A673 (cell line): ENCODE results near the gene TUT1. TPM values are rescaled to one million over a fixed set of nuclear protein-coding genes. Genes with fewer than 3 reads are reported as not detected.

ENCODE experiments used
- BruUV-seq: library from RNA; stranded (reverse); fragments of 400-500 nt; replicated peaks from 2 replicates; lab custom pipeline; 2021; lab: Mats Ljungman, UMichigan
- CTCF ChIA-PET: fragments of 300-600 bp; sonication (Branson Sonifier 250); formaldehyde crosslinking; loops from one replicate; lab custom pipeline; 2022; ENCODE audit warnings: antibody characterized with exemption; lab: Charles Lee
- POLR2A ChIA-PET: fragments of 300-600 bp; sonication (Branson Sonifier 250); formaldehyde crosslinking; loops from one replicate; lab custom pipeline; 2022; ENCODE audit warnings: antibody characterized with exemption; ENCODE audit not compliant: low non-redundant PET; lab: Charles Lee
- DNase-seq: peaks from one replicate; pipeline ENCODE4 v3.0.0-alpha.2; 2015; ENCODE audit warnings: low spot score
- H3K27ac ChIP-seq: fragments of 200-600 bp; sonication (generic); 2 replicates; pipeline ENCODE4 v1.5.1; 2016; ENCODE audit warnings: mixed run types, low read depth, mild to moderate bottlenecking, mixed read lengths, antibody characterized with exemption, low read length; ENCODE audit not compliant: poor library complexity, severe bottlenecking
- H3K27me3 ChIP-seq: fragments of 200-600 bp; sonication (generic); replicated peaks from 2 replicates; pipeline ENCODE4 v1.6.1; 2017; ENCODE audit warnings: mixed run types, low read depth, mild to moderate bottlenecking, mixed read lengths, antibody characterized with exemption, low read length; ENCODE audit not compliant: insufficient read depth, poor library complexity
- H3K36me3 ChIP-seq: fragments of 200-600 bp; sonication (generic); 2 replicates; pipeline ENCODE4 v1.6.1; 2016; ENCODE audit warnings: mixed run types, mild to moderate bottlenecking, mixed read lengths, antibody characterized with exemption, low read length; ENCODE audit not compliant: insufficient read depth, poor library complexity, severe bottlenecking
- H3K4me1 ChIP-seq: fragments of 200-600 bp; sonication (generic); 2 replicates; pipeline ENCODE4 v1.6.1; 2017; ENCODE audit warnings: mixed run types, mild to moderate bottlenecking, mixed read lengths, antibody characterized with exemption, low read length; ENCODE audit not compliant: insufficient read depth, poor library complexity, severe bottlenecking
- H3K4me3 ChIP-seq: fragments of 200-600 bp; sonication (generic); 2 replicates; pipeline ENCODE4 v1.5.1; 2016; ENCODE audit warnings: low read depth, mixed run types, mild to moderate bottlenecking, mixed read lengths, low read length; ENCODE audit not compliant: poor library complexity, severe bottlenecking
- H3K9me3 ChIP-seq: fragments of 200-600 bp; sonication (generic); 2 replicates; pipeline ENCODE4 v1.6.1; 2016; ENCODE audit warnings: mixed run types, low read depth, mild to moderate bottlenecking, mixed read lengths, antibody characterized with exemption, low read length; ENCODE audit not compliant: poor library complexity, severe bottlenecking
- CTCF ChIP-seq: fragments of 300-800, 200-600 bp; sonication (generic); conservative IDR thresholded peaks from 2 replicates; pipeline ENCODE4 v1.5.1; 2017; ENCODE audit warnings: low read depth, mild to moderate bottlenecking, antibody characterized with exemption, low read length, moderate library complexity, mixed read lengths
- EZH2 ChIP-seq: fragments of 200-600 bp; sonication (generic); IDR thresholded peaks from 2 replicates; pipeline ENCODE4 v1.6.1; 2017; ENCODE audit warnings: borderline replicate concordance, low read depth, mild to moderate bottlenecking, mixed read lengths, antibody characterized with exemption, low read length; ENCODE audit not compliant: poor library complexity, severe bottlenecking
- intact Hi-C: fragments of 100-400 bp; cut with micrococcal nuclease; formaldehyde crosslinking; loops from one replicate; pipeline ENCODE4 v1.10.0; 2022; ENCODE audit not compliant: unreplicated experiment
- total RNA-seq: library from RNA; stranded (reverse); gene quantifications from 2 replicates; pipeline ENCODE4 v1.2.3, GENCODE V29; 2021

Gene TUT1
- total RNA-seq, 1 experiment from 2014 or later: 27.6 TPM

GRCh38 chr11:62542750-62543567, 48.4 kb downstream of the TUT1 start:
- H3K27ac ChIP-seq: peak overlapping the region; percentile 32
- H3K27me3 ChIP-seq: no peaks in the 10 kb centered on the region
- no TSS peak for BruUV-seq
- TF ChIP-seq EZH2 (no peak), CTCF (peak; percentile 99)
- no peaks in the 10 kb centered on the region for H3K9me3 ChIP-seq
- H3K4me1 ChIP-seq: peaks cover 68% of the 10 kb centered on the region
- ChIA-PET POLR2A (interaction anchor here (0.6 kb wide), 1 partner anchor 228 kb away, joined by 4 read pairs; the partner anchor contains the start of gene TAF6L), CTCF (interaction anchor here (0.5 to 5.0 kb wide), 22 partner anchors 8 to 187 kb away, joined by 3 to 71 read pairs (median 4); partner anchors contain the start of genes EEF1G and SCGB1A1)
- peak; percentile 89 for DNase-seq
- intact Hi-C loops: loop anchor here (1.0 to 10.0 kb wide), 2 partner anchors 119 to 148 kb away; no protein-coding TSS in a partner anchor
- no peaks in the 10 kb centered on the region for H3K36me3 ChIP-seq
- peak overlapping the region; percentile 66 for H3K4me3 ChIP-seq

GRCh38 chr11:62542111-62542745, 49.1 kb downstream of the TUT1 start:
- Histone ChIP-seq H3K9me3 (no peaks in the 10 kb centered on the region), H3K4me1 (peaks cover 63% of the 10 kb centered on the region), H3K27ac (peak overlapping the region; percentile 32), H3K4me3 (peak overlapping the region; percentile 66), H3K27me3 (no peaks in the 10 kb centered on the region), H3K36me3 (no peaks in the 10 kb centered on the region)
- TF ChIP-seq CTCF (no peak), EZH2 (no peak)
- no peak for DNase-seq
- CTCF ChIA-PET: interaction anchor here (0.5 to 5.0 kb wide), 16 partner anchors 9 to 152 kb away, joined by 3 to 71 read pairs (median 4); partner anchors contain the start of gene EEF1G
- POLR2A ChIA-PET: interaction anchor here (0.6 kb wide), 1 partner anchor 229 kb away, joined by 4 read pairs; the partner anchor contains the start of gene TAF6L
- BruUV-seq: no TSS peak
- intact Hi-C loops: loop anchor here (10.0 kb wide), 1 partner anchor 147 kb away; no protein-coding TSS in a partner anchor

- no TSS peak for BruUV-seq
- Histone ChIP-seq H3K4me1 (peaks cover 58% of the 10 kb centered on the region), H3K27me3 (no peaks in the 10 kb centered on the region), H3K9me3 (no peaks in the 10 kb centered on the region), H3K4me3 (no peak overlapping the region), H3K36me3 (no peaks in the 10 kb centered on the region), H3K27ac (no peak overlapping the region)
- ChIA-PET CTCF (interaction anchor here (0.6 to 5.0 kb wide), 3 partner anchors 116 to 1167 kb away, joined by 6 to 71 read pairs (median 10); no protein-coding TSS in a partner anchor), POLR2A (no interaction called here)
- intact Hi-C loops: loop anchor here (10.0 kb wide), 1 partner anchor 146 kb away; no protein-coding TSS in a partner anchor
- no peak for TF ChIP-seq EZH2
- TF ChIP-seq CTCF: no peak
- no peak for DNase-seq
These were observed 50.3 kb downstream of the TUT1 start for GRCh38 chr11:62540804-62541701.
